Left kidney (tissue), 2 donors: ENCODE data around the gene GPR21. TPM values are rescaled to one million over a fixed set of nuclear protein-coding genes. Genes with fewer than 3 reads are reported as not detected.

ENCODE experiments used
- DNase-seq: peaks from one replicate; pipeline ENCODE4 v3.0.0-alpha.2; 2013
- polyA plus RNA-seq: library from polyadenylated mRNA; unstranded; fragments of 120-200 nt; gene quantifications from one replicate; pipeline ENCODE4 v1.2.1, GENCODE V29; 2013; ENCODE audit not compliant: insufficient read length

GPR21 gene
- polyA plus RNA-seq, 1 donor: 0.62 TPM

DNA sequence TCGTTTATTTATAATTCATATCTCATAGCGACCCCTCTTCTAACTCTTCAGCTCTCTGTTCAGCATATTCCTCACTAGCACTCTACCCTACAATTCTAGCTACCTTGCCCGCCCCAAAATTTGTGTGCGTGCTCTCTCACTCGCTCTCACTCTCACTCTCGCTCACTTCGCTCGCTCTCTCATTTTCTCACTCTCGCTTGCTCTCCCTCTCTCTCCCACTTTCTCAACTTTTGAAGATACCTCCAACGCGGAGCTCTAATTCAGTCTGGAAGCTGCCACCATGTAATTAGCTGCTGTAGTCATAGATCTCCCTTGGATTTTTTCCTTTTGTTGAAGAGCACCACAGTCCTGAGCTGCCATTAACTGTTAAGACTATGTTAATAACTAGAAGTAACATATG lies 30.4 kb downstream of the GPR21 start:
- DNase-seq: no peak

DNA sequence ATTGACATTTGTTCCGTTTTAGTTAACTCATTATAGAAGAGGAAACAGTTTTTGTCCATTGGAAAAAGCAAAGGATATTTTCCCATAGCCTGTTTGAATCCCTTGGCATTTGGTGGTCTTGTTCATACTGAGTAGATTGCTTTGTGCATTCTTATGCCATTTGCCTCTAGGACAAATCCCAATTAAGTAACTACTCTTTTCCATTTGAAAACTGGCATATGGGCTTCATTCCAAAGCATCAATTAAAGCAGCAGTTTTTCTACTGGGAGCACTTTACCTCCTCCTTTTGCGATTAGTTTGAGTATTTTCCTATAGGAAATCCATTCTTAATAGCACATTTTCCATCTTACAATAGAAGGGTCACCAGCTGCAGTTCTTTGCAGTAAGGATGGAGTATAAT lies 31.2 kb downstream of the GPR21 start:
- DNase-seq: no peak

DNA sequence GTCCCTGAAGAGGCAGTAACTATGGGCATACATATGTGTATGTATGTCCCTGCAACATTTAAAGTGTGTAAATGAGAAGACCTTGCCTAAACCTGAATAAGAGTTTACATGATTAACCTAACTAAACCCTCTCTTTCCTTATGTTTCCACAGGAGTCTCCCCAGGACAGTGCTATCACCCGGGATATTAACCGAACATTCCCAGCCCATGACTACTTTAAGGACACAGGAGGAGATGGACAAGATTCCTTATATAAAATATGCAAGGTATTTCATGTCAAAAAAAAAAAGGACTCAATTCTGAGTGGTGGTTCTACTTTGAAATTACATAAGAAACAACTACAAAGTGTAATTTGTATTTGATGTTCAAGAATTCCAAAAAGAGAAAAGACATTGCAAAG lies 31.7 kb downstream of the GPR21 start:
- no peak for DNase-seq

GRCh38 chr9:123067136-123067535 lies 33.7 kb downstream of the GPR21 start:
- no peak for DNase-seq

DNA sequence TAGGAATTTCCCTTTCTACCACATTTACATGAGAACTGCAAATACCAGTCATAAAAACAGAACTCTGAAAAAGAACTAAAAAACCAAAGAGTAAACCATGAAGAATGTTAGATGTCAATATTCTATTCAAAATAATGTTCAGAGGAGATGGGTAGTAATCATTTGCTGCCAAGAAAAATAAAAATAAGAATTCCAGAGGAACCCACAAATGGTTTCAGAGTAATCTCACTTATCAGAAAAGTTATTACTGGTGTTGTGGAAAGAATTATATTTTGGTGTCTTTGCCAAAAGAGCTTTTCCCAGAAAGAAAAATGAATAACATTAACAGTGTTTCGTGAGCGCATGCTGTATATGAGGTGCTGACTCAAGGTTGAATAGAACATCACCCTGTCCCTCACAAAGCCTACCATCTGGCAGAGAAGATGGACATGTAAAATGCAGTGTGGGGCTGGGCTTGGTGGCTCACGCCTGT lies 35.6 kb downstream of the GPR21 start:
- DNase-seq: no peak

GRCh38 chr9:123070198-123070597 lies 36.7 kb downstream of the GPR21 start:
- DNase-seq: no peak

GRCh38 chr9:123072407-123072995 lies 39.0 kb downstream of the GPR21 start:
- no peak for DNase-seq

- no peak for DNase-seq
Measured at GRCh38 chr9:123073441-123073840, 40.0 kb downstream of the GPR21 start.

DNA sequence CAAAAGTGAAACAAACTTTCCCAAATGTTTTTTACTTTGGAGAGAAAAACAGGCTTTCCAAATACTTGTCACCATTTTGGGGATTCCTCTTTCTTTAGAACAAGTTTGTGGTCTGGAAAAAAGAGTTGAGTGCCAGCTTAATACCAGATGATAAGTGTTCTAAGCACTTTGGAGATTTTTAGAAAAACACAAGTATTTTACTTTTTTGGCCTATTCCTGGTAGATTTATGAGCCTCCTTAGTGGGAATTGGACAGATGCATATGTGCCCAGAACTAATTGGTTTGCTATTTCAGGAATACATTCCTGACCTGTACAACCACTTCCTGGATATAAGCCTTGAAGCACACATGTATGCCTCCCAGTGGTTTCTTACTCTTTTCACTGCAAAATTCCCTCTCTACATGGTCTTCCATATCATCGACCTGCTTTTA lies 40.5 kb downstream of the GPR21 start:
- no peak for DNase-seq

- no peak for DNase-seq
Measured at GRCh38 chr9:123074628-123075027, 41.2 kb downstream of the GPR21 start.

GRCh38 chr9:123080444-123080843 lies 47.0 kb downstream of the GPR21 start:
- no peak for DNase-seq

GRCh38 chr9:123081824-123082223 lies 48.4 kb downstream of the GPR21 start:
- DNase-seq: peak; percentile 55

- DNase-seq: no peak
Measured at GRCh38 chr9:123083680-123084079, 50.2 kb downstream of the GPR21 start.

DNA sequence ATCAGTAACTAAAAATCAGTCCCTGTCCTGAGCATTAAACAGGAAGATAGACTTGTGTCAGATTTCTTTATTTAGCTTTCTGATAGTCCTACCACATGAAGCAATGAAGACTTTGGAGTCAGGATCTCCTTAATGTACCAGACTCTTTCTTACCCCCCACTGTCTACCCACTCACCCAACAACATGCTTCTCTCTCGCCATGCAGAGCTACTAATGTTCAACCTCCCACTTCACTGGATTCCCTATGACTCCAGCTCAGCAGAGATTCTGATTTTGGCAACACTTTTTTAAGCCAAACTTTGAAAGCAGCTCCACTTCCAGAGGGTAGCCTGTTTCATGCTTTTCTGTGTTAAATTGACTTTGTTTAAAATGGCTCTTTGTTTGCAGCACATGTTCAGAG lies 50.8 kb downstream of the GPR21 start:
- no peak for DNase-seq

Other genes with a start within 250 kb of the GPR21 start
- gene OR5C1, start 244.7 kb upstream of the GPR21 start, polyA plus RNA-seq: not detected
- gene OR1K1, start 233.5 kb upstream of the GPR21 start, polyA plus RNA-seq: not detected
- gene PDCL, start 205.1 kb upstream of the GPR21 start, polyA plus RNA-seq: 33.8 TPM
- gene RC3H2, start 128.3 kb upstream of the GPR21 start, polyA plus RNA-seq: 52.1 TPM
- gene ZBTB6, start 120.3 kb upstream of the GPR21 start, polyA plus RNA-seq: 15.1 TPM
- gene ZBTB26, start 102.2 kb upstream of the GPR21 start, polyA plus RNA-seq: 24.5 TPM
- gene RABGAP1, start 92.6 kb upstream of the GPR21 start, polyA plus RNA-seq: 82.7 TPM
- 58.2 TPM for gene STRBP, start 234.9 kb downstream of the GPR21 start, polyA plus RNA-seq